ENCODE data around the gene NRG3.

The NRG3 gene

DNA sequence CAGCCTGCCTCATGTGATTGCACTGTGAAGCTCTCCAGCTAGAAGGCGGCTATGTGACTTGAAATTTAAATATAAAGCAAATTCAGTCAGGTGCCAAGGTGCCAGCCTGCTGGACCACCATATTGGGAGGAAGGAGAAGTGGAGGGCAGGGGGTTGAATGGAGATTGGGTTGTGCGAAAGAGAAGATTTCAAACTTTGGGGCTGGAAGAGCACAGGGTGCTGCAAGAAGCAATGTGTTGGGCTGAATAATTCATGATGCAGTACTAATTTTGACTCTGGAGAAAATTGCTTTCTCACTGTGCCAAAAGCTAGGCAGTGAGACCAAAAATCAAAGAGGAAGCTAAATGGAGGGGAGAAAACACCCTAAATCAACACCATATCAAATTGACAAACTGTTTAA is 335.3 kb downstream of the NRG3 start:
- TF ChIP-seq, protein P1, sequence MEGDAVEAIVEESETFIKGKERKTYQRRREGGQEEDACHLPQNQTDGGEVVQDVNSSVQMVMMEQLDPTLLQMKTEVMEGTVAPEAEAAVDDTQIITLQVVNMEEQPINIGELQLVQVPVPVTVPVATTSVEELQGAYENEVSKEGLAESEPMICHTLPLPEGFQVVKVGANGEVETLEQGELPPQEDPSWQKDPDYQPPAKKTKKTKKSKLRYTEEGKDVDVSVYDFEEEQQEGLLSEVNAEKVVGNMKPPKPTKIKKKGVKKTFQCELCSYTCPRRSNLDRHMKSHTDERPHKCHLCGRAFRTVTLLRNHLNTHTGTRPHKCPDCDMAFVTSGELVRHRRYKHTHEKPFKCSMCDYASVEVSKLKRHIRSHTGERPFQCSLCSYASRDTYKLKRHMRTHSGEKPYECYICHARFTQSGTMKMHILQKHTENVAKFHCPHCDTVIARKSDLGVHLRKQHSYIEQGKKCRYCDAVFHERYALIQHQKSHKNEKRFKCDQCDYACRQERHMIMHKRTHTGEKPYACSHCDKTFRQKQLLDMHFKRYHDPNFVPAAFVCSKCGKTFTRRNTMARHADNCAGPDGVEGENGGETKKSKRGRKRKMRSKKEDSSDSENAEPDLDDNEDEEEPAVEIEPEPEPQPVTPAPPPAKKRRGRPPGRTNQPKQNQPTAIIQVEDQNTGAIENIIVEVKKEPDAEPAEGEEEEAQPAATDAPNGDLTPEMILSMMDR (IDR thresholded peaks at IDR 0.05; ENCODE audit: low read depth, low read length, missing control alignments), result no peak
- H3K4me3 ChIP-seq (ENCODE audit: low read depth, low read length), result no peak overlapping the region
- DNase-seq (ENCODE audit: low read depth), result no peak

DNA sequence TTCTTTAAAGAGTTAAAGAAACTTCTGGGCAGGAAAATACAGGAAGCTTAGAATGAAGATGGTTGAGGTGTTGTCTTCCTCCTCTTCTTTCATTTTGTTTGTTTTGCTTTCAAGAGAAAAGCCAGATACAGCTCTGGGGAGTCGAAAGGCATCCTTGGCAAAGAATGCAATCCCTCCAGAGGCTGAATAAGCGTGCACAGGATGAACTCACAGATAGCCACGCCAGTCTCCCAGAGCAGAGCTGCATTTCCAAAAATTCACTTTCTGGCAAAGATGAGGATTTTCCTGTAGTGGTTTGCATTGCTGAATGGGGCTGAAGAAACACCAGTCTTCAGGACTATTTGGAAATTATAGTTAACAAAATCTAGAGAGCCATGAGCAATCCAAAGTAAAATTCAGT is 336.4 kb downstream of the NRG3 start:
- TF ChIP-seq, protein P1 (IDR thresholded peaks at IDR 0.05; ENCODE audit: low read depth, low read length, missing control alignments), result no peak

DNA sequence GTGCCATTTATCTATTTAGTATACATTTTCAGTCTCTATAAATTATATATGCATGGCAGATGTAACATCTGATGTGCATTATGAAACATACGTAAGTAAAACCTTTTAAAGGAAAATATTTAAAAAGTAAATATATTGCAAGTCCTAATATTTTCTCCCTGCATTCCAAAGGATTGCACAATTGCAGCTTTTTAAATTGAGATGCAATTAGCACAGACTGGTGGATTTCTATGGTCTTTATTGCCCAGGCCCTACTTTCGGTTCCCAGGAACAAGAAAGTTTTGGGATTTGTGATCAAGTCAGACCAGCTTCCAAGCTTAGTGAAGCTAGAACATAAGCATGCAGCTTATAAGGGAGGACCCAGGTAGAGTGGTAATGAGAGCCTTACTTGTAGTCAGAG is 337.8 kb downstream of the NRG3 start:
- TF ChIP-seq, protein P1 (IDR thresholded peaks at IDR 0.05; ENCODE audit: low read depth, low read length, missing control alignments), result no peak
- no peak overlapping the region for H3K4me3 ChIP-seq (ENCODE audit: low read depth, low read length)
- DNase-seq (ENCODE audit: low read depth), result no peak

More for the DNA sequence above, 336.4 kb downstream of the NRG3 start:
- DNase-seq (ENCODE audit: low read depth), result no peak
- no peak overlapping the region for H3K4me3 ChIP-seq (ENCODE audit: low read depth, low read length)

DNA sequence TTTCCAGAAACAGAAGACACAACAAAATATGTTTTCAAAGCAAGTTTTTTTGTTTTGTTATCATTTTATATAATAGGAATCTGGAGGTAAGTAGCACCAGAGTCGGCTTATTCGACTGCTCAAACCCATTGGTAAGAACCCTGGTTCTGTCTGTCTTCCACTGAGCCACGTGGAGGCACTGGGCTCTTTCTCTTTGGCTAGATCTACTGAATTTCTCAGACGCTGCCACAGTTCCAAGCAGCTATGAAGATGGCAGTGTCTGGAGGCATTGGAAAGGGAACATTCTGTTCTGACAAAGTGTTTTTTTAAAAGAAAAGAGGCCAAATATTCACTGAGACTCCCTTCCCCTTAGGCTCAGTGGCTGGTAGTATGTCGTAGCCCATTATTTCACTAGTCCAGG is 338.8 kb downstream of the NRG3 start:
- no peak overlapping the region for H3K4me3 ChIP-seq (ENCODE audit: low read depth, low read length)
- no peak for DNase-seq (ENCODE audit: low read depth)
- TF ChIP-seq, protein P1 (IDR thresholded peaks at IDR 0.05; ENCODE audit: low read depth, low read length, missing control alignments), result no peak

DNA sequence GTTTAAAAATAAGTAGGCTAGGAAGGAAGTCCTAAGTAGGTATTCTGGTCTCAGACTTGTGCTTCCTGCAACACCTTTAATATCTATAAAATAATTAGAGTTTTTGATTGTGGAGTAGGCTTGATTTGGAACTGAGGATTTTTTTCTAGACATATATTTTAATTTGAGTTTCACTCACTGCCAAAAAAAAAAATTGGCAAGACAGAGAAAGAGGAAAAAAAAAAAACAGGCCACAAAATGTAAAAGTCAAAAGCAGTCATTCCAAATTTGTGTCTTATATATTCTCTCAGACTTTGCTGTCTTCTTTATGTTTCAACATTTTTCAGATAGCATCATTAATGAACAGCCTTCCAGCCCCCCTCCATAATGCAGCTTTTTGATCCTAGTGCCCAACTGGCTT is 346.1 kb downstream of the NRG3 start:
- no peak for DNase-seq (ENCODE audit: low read depth)
- H3K4me3 ChIP-seq (ENCODE audit: low read depth, low read length), result no peak overlapping the region
- TF ChIP-seq, protein P1 (IDR thresholded peaks at IDR 0.05; ENCODE audit: low read depth, low read length, missing control alignments), result no peak

DNA sequence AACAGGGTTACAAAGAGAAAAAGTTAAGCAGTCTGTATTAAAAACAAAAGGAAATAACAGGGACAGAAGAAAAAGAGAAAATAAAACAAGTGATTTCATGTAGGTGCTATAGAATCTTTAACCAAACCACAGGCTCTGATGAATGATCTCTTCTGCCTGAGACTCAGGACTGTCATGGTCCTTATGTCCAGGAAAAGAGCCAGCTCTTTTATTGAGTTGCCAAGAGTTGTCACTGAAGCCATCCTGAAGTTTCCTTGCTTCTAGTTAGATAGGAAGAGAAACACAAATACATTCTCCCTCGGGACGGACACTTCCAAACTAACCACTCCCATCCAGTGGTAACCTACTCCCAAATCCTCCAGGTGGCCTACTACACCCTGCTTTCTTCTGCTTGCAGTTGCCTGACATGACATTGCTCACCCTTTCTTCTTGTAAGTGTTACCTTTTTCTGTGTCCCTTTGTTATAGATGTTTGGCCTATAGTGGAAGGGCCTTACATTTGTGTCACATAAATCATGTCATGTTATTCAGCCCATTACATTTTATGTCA is 346.7 kb downstream of the NRG3 start:
- TF ChIP-seq, protein P1 (IDR thresholded peaks at IDR 0.05; ENCODE audit: low read depth, low read length, missing control alignments), result no peak
- DNase-seq (ENCODE audit: low read depth), result no peak
- H3K4me3 ChIP-seq (ENCODE audit: low read depth, low read length), result no peak overlapping the region

DNA sequence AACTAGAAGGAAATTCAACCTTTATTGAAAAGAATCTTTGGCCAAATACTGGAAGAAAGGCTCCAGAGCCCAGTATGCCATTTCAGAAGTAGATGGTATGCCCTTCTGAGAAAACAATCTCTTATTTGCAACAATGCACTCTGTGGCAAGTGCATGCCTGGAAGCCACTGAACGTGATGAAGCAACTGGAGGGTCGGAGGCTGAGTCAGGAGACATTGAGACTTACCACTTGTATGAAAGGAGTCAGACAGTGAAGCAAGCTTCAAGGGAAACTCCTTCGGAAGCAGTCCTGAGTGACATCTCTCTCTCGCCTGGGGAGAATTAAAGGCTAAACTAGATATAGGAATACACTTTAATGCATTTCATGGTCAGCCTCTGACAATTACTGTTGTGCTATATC is 353.7 kb downstream of the NRG3 start:
- TF ChIP-seq, protein P1 (IDR thresholded peaks at IDR 0.05; ENCODE audit: low read depth, low read length, missing control alignments), result no peak
- H3K4me3 ChIP-seq (ENCODE audit: low read depth, low read length), result no peak overlapping the region
- DNase-seq (ENCODE audit: low read depth), result no peak

Measured in GM12864 (cell line).